Panc1 (cell line): Measurements from ENCODE around the gene FKBP2.

Experiments used
- POLR2AphosphoS5 ChIP-seq: IDR thresholded peaks from 2 replicates; pipeline ENCODE4 v1.6.1; 2012; ENCODE audit warnings: mild to moderate bottlenecking, low read depth, low read length, moderate library complexity
- TF ChIP-seq, protein P1 (sequence below): fragments of 450-650 bp; IDR thresholded peaks from 2 replicates; pipeline ENCODE4 v1.5.1; 2017; ENCODE audit warnings: mild to moderate bottlenecking

DNA sequence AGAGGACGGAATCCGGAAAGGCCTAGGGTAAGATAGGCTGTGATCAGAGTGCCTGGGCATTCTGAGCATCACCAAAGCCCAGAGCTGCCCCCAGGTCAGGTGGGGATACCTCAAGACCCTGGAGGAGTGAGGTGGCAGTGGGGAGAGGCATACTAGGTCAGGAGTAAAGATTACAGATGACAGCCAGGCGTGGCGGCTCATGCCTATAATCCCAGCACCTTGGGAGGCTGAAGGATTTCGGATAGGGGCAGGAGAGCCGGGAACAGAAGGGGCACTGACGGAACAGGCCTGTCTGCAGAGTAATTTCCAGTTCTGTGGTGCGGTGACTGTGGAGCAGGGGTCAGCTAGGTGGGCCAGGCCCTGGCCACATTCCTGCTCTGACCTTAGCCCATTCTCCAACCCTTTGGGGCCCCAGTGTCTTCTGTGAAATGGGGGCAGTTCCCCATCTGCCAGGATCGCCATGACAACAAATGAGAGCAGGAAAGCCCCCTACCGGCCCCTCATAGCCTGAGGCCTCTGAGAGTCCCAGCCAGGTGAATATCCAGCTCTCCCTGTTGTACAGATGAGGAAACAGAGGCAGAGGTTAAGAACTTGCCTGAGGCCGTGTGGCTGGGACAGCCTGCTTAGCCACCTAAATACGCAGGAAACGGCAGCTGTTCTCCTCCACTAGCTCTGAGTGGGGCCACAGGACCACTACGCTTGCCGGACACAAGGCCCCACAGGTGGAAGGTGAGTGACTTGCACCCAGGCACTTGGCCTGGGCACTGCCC, 34.3 kb downstream of the FKBP2 start:
- no peak for TF ChIP-seq POLR2AphosphoS5
- TF ChIP-seq, protein P1, sequence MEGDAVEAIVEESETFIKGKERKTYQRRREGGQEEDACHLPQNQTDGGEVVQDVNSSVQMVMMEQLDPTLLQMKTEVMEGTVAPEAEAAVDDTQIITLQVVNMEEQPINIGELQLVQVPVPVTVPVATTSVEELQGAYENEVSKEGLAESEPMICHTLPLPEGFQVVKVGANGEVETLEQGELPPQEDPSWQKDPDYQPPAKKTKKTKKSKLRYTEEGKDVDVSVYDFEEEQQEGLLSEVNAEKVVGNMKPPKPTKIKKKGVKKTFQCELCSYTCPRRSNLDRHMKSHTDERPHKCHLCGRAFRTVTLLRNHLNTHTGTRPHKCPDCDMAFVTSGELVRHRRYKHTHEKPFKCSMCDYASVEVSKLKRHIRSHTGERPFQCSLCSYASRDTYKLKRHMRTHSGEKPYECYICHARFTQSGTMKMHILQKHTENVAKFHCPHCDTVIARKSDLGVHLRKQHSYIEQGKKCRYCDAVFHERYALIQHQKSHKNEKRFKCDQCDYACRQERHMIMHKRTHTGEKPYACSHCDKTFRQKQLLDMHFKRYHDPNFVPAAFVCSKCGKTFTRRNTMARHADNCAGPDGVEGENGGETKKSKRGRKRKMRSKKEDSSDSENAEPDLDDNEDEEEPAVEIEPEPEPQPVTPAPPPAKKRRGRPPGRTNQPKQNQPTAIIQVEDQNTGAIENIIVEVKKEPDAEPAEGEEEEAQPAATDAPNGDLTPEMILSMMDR = no peak
